ENCODE results near the gene TPI1. TPM values are rescaled to one million over a fixed set of nuclear protein-coding genes. Genes with fewer than 3 reads are reported as not detected.

Gene TPI1
- total and polyA plus RNA-seq, 5 experiments from 2014 or later = 159 to 497 (median 372) TPM

DNA sequence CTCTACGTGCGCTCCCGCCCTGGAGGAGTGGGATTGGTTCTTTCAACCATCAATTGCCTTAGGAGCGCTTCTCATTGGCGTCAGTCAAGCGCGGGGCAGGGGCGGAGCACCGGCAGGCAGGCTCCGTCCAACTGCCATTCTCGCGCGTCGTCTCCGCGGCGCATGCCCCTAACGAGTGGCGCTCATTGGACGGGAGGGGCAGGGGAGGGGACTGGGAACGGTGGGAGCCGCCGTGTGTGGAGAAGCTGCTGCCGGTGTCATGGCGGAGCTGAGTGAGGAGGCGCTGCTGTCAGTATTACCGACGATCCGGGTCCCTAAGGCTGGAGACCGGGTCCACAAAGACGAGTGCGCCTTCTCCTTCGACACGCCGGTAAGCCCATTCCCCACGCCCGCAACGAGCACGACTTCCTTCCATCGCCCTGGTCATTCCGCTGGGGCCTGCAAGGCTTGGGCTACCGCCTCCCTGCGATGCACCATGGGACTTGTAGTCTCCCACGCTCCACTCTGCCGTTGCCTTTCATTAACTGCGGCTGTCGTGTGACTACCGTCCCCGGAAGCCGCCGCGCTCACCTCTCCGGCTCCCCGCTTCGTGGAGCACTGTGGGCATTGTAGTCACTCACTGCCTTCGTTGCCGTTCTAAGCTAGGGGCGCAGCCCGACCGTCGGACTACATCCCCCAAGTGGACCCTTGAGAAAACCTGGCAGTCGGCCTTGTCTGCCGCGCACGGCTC lies 15.2 kb upstream of the TPI1 start, which contains the start of gene USP5:
TSS of gene USP5 (plus strand) at position 230 of the 730 bp plus-strand sequence. CDS start at position 260, 30 bp downstream.
- POLR2A ChIA-PET = interaction anchor here (0.5 to 6.5 kb wide), 32 partner anchors 8 to 489 kb away, joined by 3 to 119 read pairs (median 5); partner anchors contain the start of genes C12orf57, COPS7A, ENO2 and GAPDH
- no peaks in the 10 kb centered on the region for H3K9me3 Mint-ChIP-seq
- DNase-seq = peak; percentile 95 to 99 (median 99)
- ATAC-seq = peak; percentile 76 to 80
- peak within 1 kb of the TSS; percentile 91 to 100 (median 99) for H3K27ac Mint-ChIP-seq
- H3K36me3 Mint-ChIP-seq = peaks cover 0 to 20% (median 3%) of the 10 kb centered on the region in 3 donors
- H3K4me1 Mint-ChIP-seq = peaks cover 20 to 33% (median 25%) of the 10 kb centered on the region in 4 donors
- peak within 1 kb of the TSS; percentile 86 to 100 (median 96) for H3K4me3 Mint-ChIP-seq
- H3K27me3 Mint-ChIP-seq = no peaks in the 10 kb centered on the region

GRCh38 chr12:6852651-6853354 lies 14.5 kb upstream of the TPI1 start:
- H3K27me3 Mint-ChIP-seq = no peaks in the 10 kb centered on the region
- H3K9me3 Mint-ChIP-seq = no peaks in the 10 kb centered on the region
- DNase-seq (peak in 8 of 10 donors; percentile 17 to 75 (median 48)), ATAC-seq (peak in 1 of 2 donors; percentile 1)
- peak overlapping the region; percentile 91 to 100 (median 99) for H3K27ac Mint-ChIP-seq
- POLR2A ChIA-PET = interaction anchor here (0.8 to 6.5 kb wide), 26 partner anchors 9 to 391 kb away, joined by 3 to 119 read pairs (median 7); partner anchors contain the start of genes C12orf57, COPS7A, ENO2 and GAPDH
- peaks cover 23 to 33% (median 25%) of the 10 kb centered on the region in 4 donors for H3K4me1 Mint-ChIP-seq
- H3K4me3 Mint-ChIP-seq = peak overlapping the region; percentile 86 to 100 (median 96)
- H3K36me3 Mint-ChIP-seq = peaks cover 4 to 27% (median 10%) of the 10 kb centered on the region in 3 donors

- Mint-ChIP-seq H3K36me3 (peaks cover 4 to 35% (median 15%) of the 10 kb centered on the region in 3 donors), H3K9me3 (no peaks in the 10 kb centered on the region), H3K4me1 (peaks cover 23 to 33% (median 25%) of the 10 kb centered on the region in 4 donors), H3K27me3 (no peaks in the 10 kb centered on the region), H3K4me3 (peak overlapping the region; percentile 86 to 100 (median 96)), H3K27ac (peak overlapping the region in 8 of 10 donors; percentile 33 to 100 (median 98))
- ATAC-seq = no peak
- POLR2A ChIA-PET = interaction anchor here (0.9 to 6.5 kb wide), 11 partner anchors 8 to 226 kb away, joined by 3 to 119 read pairs (median 16); partner anchors contain the start of genes C12orf57, MLF2, P3H3 and RNU7-1
- DNase-seq = no peak
Measured at GRCh38 chr12:6853626-6854025, 13.7 kb upstream of the TPI1 start.

DNA sequence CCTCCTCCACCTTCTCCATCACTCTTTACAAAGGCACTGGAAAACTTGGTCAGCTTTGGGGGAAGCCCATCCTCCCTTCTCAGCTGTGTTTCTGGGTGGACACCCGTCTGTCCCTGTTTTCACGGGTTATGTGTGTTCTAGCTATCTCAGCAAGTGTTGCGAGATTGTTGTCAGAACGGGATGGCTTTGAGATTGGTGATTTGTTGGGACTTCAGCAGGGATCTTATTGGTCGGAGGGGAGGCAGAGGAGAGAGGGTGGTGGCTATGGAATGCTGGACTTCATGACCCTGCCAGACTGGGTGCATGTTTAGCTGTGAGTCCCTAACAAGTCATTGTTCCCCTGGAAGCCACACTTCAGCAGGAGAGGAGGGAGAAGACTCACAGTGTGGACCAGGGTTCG lies 13.3 kb upstream of the TPI1 start:
- peak overlapping the region in 9 of 10 donors; percentile 33 to 100 (median 91) for H3K27ac Mint-ChIP-seq
- no peaks in the 10 kb centered on the region for H3K27me3 Mint-ChIP-seq
- H3K4me3 Mint-ChIP-seq = peak overlapping the region in 6 of 10 donors; percentile 8 to 98 (median 90)
- ATAC-seq = no peak
- H3K9me3 Mint-ChIP-seq = no peaks in the 10 kb centered on the region
- H3K36me3 Mint-ChIP-seq = peaks cover 4 to 36% (median 15%) of the 10 kb centered on the region in 3 donors
- H3K4me1 Mint-ChIP-seq = peaks cover 23 to 33% (median 25%) of the 10 kb centered on the region in 4 donors
- POLR2A ChIA-PET = interaction anchor here (1.2 to 6.5 kb wide), 5 partner anchors 12 to 165 kb away, joined by 4 to 119 read pairs (median 35); partner anchors contain the start of genes C12orf57, P3H3, RNU7-1 and SPSB2
- DNase-seq = no peak

DNA sequence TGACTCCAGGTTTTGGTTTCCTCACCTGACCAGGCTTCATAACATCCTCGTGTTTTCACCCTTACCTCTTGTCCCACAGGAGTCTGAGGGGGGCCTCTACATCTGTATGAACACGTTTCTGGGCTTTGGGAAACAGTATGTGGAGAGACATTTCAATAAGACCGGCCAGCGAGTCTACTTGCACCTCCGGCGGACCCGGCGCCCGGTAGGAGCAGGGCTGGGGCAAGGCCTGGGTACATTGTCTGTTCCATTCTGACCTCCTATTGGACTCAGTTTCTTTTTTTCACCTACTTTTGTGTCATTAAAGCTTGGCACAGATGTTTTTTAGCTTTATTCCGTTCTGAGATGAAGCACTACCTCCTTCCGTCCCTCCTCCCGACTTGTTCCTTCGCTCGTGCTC lies 12.0 kb upstream of the TPI1 start:
- Mint-ChIP-seq H3K4me3 (no peak overlapping the region), H3K9me3 (no peaks in the 10 kb centered on the region), H3K27ac (peak overlapping the region in 1 of 10 donors; percentile 12), H3K27me3 (no peaks in the 10 kb centered on the region), H3K36me3 (peaks cover 4 to 47% (median 16%) of the 10 kb centered on the region in 3 donors), H3K4me1 (peaks cover 23 to 33% (median 25%) of the 10 kb centered on the region in 4 donors)
- ATAC-seq (no peak), DNase-seq (no peak)
- POLR2A ChIA-PET = interaction anchor here (6.5 kb wide), 1 partner anchor 11 kb away, joined by 119 read pairs; the partner anchor contains the start of gene TPI1

- no peak overlapping the region for H3K27ac Mint-ChIP-seq
- no peak for ATAC-seq
- POLR2A ChIA-PET = interaction anchor here (0.9 to 1.2 kb wide), 3 partner anchors 8 to 14 kb away, joined by 3 read pairs; partner anchors contain the start of genes SPSB2 and TPI1
Measured at GRCh38 chr12:6858799-6859198, 8.5 kb upstream of the TPI1 start.

DNA sequence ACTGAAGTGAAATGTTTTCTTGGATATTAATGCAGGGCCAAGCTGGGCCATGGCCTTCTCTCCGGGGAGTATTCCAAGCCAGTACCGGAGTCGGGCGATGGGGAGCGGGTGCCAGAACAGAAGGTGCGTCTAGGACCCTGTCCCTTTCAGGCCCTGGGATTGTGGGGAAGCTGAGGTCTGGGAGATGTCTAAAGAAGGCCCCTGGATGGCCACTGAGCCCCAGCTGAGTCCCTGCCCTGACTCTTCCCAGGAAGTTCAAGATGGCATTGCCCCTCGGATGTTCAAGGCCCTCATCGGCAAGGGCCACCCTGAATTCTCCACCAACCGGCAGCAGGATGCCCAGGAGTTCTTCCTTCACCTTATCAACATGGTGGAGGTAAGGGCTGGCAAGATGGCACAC lies 7.2 kb upstream of the TPI1 start:
- POLR2A ChIA-PET = interaction anchor here (0.6 to 1.4 kb wide), 2 partner anchors 8 to 233 kb away, joined by 4 to 6 read pairs; partner anchors contain the start of gene USP5
- DNase-seq (no peak), ATAC-seq (no peak)
- Mint-ChIP-seq H3K27ac (no peak overlapping the region), H3K27me3 (no peaks in the 10 kb centered on the region), H3K4me1 (peaks cover 0 to 9% (median 4%) of the 10 kb centered on the region in 4 donors), H3K36me3 (peaks cover 9 to 79% (median 30%) of the 10 kb centered on the region in 3 donors), H3K9me3 (no peaks in the 10 kb centered on the region), H3K4me3 (no peak overlapping the region)

More at GRCh38 chr12:6858799-6859198, 8.5 kb upstream of the TPI1 start:
- no peaks in the 10 kb centered on the region for H3K27me3 Mint-ChIP-seq
- peaks cover 6 to 19% (median 10%) of the 10 kb centered on the region in 4 donors for H3K4me1 Mint-ChIP-seq
- no peak overlapping the region for H3K4me3 Mint-ChIP-seq
- no peaks in the 10 kb centered on the region for H3K9me3 Mint-ChIP-seq
- no peak for DNase-seq
- H3K36me3 Mint-ChIP-seq = peaks cover 9 to 77% (median 28%) of the 10 kb centered on the region in 3 donors

- ATAC-seq (no peak), DNase-seq (no peak)
- Mint-ChIP-seq H3K9me3 (no peaks in the 10 kb centered on the region), H3K4me3 (no peak overlapping the region), H3K27me3 (no peaks in the 10 kb centered on the region), H3K27ac (peak overlapping the region in 2 of 10 donors; percentile 57 to 76), H3K36me3 (peaks cover 9 to 79% (median 30%) of the 10 kb centered on the region in 3 donors), H3K4me1 (peaks cover 0 to 9% (median 3%) of the 10 kb centered on the region in 4 donors)
- POLR2A ChIA-PET = interaction anchor here (0.6 to 1.6 kb wide), 3 partner anchors 9 to 20 kb away, joined by 3 to 12 read pairs (median 4); partner anchors contain the start of genes CDCA3, SPSB2 and USP5
Measured at GRCh38 chr12:6860942-6861341, 6.4 kb upstream of the TPI1 start.

DNA sequence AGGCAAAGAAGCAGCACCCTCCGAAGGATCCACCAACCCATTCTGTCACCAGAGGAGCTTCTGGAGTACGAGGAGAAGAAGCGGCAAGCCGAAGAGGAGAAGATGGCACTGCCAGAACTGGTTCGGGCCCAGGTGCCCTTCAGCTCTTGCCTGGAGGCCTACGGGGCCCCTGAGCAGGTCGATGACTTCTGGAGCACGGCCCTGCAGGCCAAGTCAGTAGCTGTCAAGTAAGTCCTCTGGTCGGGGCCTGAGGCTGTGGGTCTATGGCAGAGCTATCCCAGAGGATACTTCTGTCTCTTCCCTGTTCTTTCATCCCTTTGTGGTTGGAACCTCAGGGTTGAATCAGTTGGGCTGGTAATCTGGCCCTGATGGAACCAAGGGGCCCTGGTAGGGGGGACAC lies 5.9 kb upstream of the TPI1 start:
- Mint-ChIP-seq H3K36me3 (peaks cover 9 to 75% (median 30%) of the 10 kb centered on the region in 3 donors), H3K9me3 (no peaks in the 10 kb centered on the region), H3K4me3 (no peak overlapping the region), H3K4me1 (peaks cover under 1 to 13% (median 5%) of the 10 kb centered on the region in 4 donors), H3K27ac (peak overlapping the region in 2 of 10 donors; percentile 57 to 76), H3K27me3 (no peaks in the 10 kb centered on the region)
- POLR2A ChIA-PET = interaction anchor here (1.6 kb wide), 2 partner anchors 9 to 11 kb away, joined by 4 to 12 read pairs; partner anchors contain the start of genes CDCA3, SPSB2 and USP5
- DNase-seq (no peak), ATAC-seq (no peak)

DNA sequence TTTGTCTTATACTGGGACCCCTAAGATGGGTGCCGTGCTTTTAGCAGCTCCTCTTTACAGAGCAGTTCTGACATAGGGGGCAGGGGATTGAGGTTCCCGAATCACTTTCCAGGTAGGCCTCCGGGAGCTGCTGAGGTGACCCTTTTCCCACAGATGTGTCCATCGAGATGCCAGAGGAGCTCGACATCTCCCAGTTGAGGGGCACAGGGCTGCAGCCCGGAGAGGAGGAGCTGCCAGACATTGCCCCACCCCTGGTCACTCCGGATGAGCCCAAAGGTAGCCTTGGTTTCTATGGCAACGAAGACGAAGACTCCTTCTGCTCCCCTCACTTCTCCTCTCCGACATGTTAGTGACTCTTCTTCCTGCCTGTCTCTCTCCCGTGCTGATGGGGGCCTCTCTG lies 4.3 kb upstream of the TPI1 start:
- no peak overlapping the region for H3K4me3 Mint-ChIP-seq
- H3K27me3 Mint-ChIP-seq = no peaks in the 10 kb centered on the region
- DNase-seq (no peak), ATAC-seq (no peak)
- H3K9me3 Mint-ChIP-seq = no peaks in the 10 kb centered on the region
- POLR2A ChIA-PET = interaction anchor here (1.1 to 7.2 kb wide), 2 partner anchors 9 to 13 kb away, joined by 3 to 119 read pairs; partner anchors contain the start of genes CDCA3 and USP5
- peaks cover 3 to 20% (median 8%) of the 10 kb centered on the region in 4 donors for H3K4me1 Mint-ChIP-seq
- H3K27ac Mint-ChIP-seq = no peak overlapping the region
- H3K36me3 Mint-ChIP-seq = peaks cover 5 to 58% (median 18%) of the 10 kb centered on the region in 3 donors

DNA sequence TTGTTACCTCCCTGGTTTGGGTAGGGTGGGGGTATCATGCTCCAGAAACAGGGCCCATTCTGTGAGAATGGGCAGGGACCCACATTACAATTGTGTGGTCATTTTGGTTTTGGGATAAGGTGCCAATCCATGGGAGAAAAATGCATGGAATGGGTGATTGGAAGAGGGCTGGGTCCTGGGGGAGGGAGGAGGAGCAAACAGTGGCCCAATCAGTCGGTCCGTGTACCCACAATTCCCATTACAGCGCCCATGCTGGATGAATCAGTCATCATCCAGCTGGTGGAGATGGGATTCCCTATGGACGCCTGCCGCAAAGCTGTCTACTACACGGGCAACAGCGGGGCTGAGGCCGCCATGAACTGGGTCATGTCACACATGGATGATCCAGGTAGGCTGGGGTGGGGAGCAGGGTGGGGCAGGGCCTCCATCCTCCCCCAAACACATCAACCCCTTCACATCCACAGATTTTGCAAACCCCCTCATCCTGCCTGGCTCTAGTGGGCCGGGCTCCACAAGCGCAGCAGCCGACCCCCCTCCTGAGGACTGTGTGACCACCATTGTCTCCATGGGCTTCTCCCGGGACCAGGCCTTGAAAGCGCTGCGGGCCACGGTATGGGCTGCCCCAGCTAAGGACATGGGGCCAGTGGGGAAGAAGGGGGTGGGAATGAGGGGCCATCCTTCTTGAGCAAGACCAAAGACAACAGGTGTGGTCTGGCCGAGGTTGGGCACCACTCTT lies 3.6 kb upstream of the TPI1 start:
- Mint-ChIP-seq H3K9me3 (no peaks in the 10 kb centered on the region), H3K4me3 (no peak overlapping the region), H3K27me3 (no peaks in the 10 kb centered on the region), H3K36me3 (peaks cover 5 to 52% (median 15%) of the 10 kb centered on the region in 3 donors), H3K27ac (no peak overlapping the region), H3K4me1 (peaks cover 11 to 27% (median 15%) of the 10 kb centered on the region in 4 donors)
- POLR2A ChIA-PET = interaction anchor here (1.1 to 7.2 kb wide), 3 partner anchors 9 to 13 kb away, joined by 3 to 119 read pairs (median 6); partner anchors contain the start of genes CDCA3, SPSB2 and USP5
- DNase-seq (no peak), ATAC-seq (no peak)

Data from naive thymus-derived CD8-positive, alpha-beta T cell (primary cell).